Right lobe of liver (tissue), 4 donors: ENCODE measurements around the gene TTLL6.

Source experiments
- POLR2A ChIP-seq: fragments of 450-650 bp; IDR thresholded peaks from one replicate; pipeline ENCODE4 v1.6.1; 2017; ENCODE audit warnings: antibody characterized with exemption, mild to moderate bottlenecking
- TF ChIP-seq, protein P1 (sequence below), 4 donors: fragments of 200-600 bp in 3 of 4; fragments of 450-650 bp in 1 of 4; IDR thresholded peaks; one replicate each; pipeline versions ENCODE4 v1.5.1 to v1.8.0; 2016 to 2022; ENCODE audit warnings: antibody characterized with exemption in 4 of 4, mild to moderate bottlenecking in 2 of 4
- donor health status: DM: no; HTN: no; CAD: no.
- donor health status: DM: no; HTN: no; CAD: no.
- donor health status: DM: no; HTN: yes; CAD: no.

GRCh38 chr17:48776602-48777001, 40.4 kb downstream of the TTLL6 start:
- TF ChIP-seq, protein P1, sequence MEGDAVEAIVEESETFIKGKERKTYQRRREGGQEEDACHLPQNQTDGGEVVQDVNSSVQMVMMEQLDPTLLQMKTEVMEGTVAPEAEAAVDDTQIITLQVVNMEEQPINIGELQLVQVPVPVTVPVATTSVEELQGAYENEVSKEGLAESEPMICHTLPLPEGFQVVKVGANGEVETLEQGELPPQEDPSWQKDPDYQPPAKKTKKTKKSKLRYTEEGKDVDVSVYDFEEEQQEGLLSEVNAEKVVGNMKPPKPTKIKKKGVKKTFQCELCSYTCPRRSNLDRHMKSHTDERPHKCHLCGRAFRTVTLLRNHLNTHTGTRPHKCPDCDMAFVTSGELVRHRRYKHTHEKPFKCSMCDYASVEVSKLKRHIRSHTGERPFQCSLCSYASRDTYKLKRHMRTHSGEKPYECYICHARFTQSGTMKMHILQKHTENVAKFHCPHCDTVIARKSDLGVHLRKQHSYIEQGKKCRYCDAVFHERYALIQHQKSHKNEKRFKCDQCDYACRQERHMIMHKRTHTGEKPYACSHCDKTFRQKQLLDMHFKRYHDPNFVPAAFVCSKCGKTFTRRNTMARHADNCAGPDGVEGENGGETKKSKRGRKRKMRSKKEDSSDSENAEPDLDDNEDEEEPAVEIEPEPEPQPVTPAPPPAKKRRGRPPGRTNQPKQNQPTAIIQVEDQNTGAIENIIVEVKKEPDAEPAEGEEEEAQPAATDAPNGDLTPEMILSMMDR (IDR thresholded peaks at IDR 0.05): no peak
- no peak for TF ChIP-seq POLR2A
